ENCODE measurements around the gene LRRC42. TPM values are rescaled to one million over a fixed set of nuclear protein-coding genes. Genes with fewer than 3 reads are reported as not detected.

The LRRC42 gene
- total RNA-seq, 1 experiment from 2014 or later = 78.7 TPM

- H4K20me1 ChIP-seq (ENCODE audit: insufficient read depth) = no peaks in the 10 kb centered on the region
- peaks cover 22% of the 10 kb centered on the region; the same call in 1 of the 2 replicates for H3K9me3 ChIP-seq (ENCODE audit: insufficient read depth, low read depth)
- no peak for TF ChIP-seq EZH2 (IDR thresholded peaks at IDR 0.05; ENCODE audit: low read depth)
- TF ChIP-seq CTCF (conservative IDR thresholded peaks at IDR 0.05) = no peak
- peaks cover 17% of the 10 kb centered on the region for H3F3A ChIP-seq (ENCODE audit: insufficient read depth, low read depth)
- H3K4me3 ChIP-seq = no peak overlapping the region
- H3K36me3 ChIP-seq (ENCODE audit: low read depth) = peaks cover 42% of the 10 kb centered on the region
- peaks cover 12% of the 10 kb centered on the region for H3K79me2 ChIP-seq (ENCODE audit: low read depth)
- POLR2A ChIA-PET (ENCODE audit: unreplicated experiment) = interaction anchor here (0.7 kb wide), 1 partner anchor 9 kb away, joined by 18 read pairs; no protein-coding TSS in a partner anchor
- H3K9me2 ChIP-seq (ENCODE audit: insufficient read depth) = no peaks in the 10 kb centered on the region
- H3K27ac ChIP-seq = no peak overlapping the region
- DNase-seq = no peak
- no peaks in the 10 kb centered on the region for H3K27me3 ChIP-seq (ENCODE audit: insufficient read depth, low read depth)
- CTCF ChIA-PET = no interaction called here
- BruUV-seq (replicated peaks) = no TSS peak
- H3K4me1 ChIP-seq (replicated peaks; ENCODE audit: insufficient read depth) = peaks cover 21% of the 10 kb centered on the region
- intact Hi-C loops (cut with micrococcal nuclease; ENCODE audit: unreplicated experiment) = no loop called here
- no peak overlapping the region for H3K4me2 ChIP-seq
- no peak overlapping the region for H2AFZ ChIP-seq
These were observed 7.9 kb upstream of the LRRC42 start for GRCh38 chr1:53938136-53938830.

DNA sequence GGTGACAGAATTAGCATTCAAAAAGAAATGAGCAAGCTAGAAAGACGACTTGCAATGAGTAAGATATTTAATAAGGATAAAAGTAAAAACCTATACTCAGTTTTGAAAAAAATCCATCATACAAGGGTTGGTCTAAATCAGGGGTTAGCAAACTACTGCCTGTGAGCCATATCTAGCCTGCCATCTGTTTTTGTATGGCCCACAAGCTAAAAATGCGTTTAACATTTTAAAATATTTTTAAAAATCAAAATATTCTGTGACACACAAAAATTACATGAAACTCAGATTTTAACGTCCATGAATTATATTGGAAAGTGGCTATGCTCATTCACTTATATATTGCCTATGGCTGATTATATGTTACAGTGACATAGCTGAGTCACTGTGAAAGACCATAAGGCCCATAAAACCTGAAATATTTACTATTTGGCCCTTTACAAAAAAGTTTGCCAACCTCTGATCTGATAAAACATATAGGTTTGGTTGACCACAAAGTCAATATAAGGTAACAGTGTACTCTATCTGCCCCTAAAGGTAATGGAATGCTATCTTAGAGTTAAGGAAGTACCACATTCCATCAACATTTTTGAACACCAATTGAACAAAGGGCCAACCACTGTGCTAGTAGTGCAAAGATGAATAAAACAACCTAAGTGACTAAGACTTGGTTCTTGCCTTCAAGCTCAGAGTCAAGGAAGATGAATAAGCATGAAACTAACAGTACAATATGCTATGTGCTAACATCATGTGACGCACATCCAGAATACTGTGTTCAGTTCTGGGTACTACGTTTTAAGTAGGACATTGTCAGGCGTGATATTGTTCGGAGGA is 3.8 kb upstream of the LRRC42 start:
- BruUV-seq (replicated peaks) = no TSS peak
- Histone ChIP-seq H3K4me2 (peak overlapping the region; percentile 96), H3F3A (ENCODE audit: insufficient read depth, low read depth) (peaks cover 31% of the 10 kb centered on the region), H2AFZ (no peak overlapping the region), H3K27ac (peak overlapping the region; percentile 82), H3K4me3 (no peak overlapping the region), H3K9me3 (ENCODE audit: insufficient read depth, low read depth) (no peaks in the 10 kb centered on the region), H3K4me1 (replicated peaks; ENCODE audit: insufficient read depth) (peaks cover 42% of the 10 kb centered on the region), H3K36me3 (ENCODE audit: low read depth) (peaks cover 22% of the 10 kb centered on the region), H3K27me3 (ENCODE audit: insufficient read depth, low read depth) (no peaks in the 10 kb centered on the region), H3K79me2 (ENCODE audit: low read depth) (peaks cover 42% of the 10 kb centered on the region), H3K9me2 (ENCODE audit: insufficient read depth) (no peaks in the 10 kb centered on the region), H4K20me1 (ENCODE audit: insufficient read depth) (no peaks in the 10 kb centered on the region)
- no peak for TF ChIP-seq EZH2 (IDR thresholded peaks at IDR 0.05; ENCODE audit: low read depth)
- intact Hi-C loops (cut with micrococcal nuclease; ENCODE audit: unreplicated experiment) = loop anchor here (2.0 to 10.0 kb wide), 2 partner anchors 110 to 942 kb away; partner anchors contain the start of genes DHCR24, TCEANC2 and TMEM59
- ChIA-PET POLR2A (ENCODE audit: unreplicated experiment) (interaction anchor here (0.5 to 0.6 kb wide), 6 partner anchors 32 to 477 kb away, joined by 3 to 4 read pairs (median 3); partner anchors contain the start of gene YIPF1), CTCF (interaction anchor here (1.1 kb wide), 1 partner anchor 49 kb away, joined by 3 read pairs; no protein-coding TSS in a partner anchor)
- DNase-seq = peak in 1 of 2 experiments; percentile 98

- intact Hi-C loops (cut with micrococcal nuclease; ENCODE audit: unreplicated experiment) = loop anchor here (2.0 to 10.0 kb wide), 2 partner anchors 110 to 942 kb away; partner anchors contain the start of genes DHCR24, TCEANC2 and TMEM59
These were observed 3.1 kb upstream of the LRRC42 start for GRCh38 chr1:53943090-53943489.

More at GRCh38 chr1:53943090-53943489, 3.1 kb upstream of the LRRC42 start:
- Histone ChIP-seq H4K20me1 (ENCODE audit: insufficient read depth) (no peaks in the 10 kb centered on the region), H3K27me3 (ENCODE audit: insufficient read depth, low read depth) (no peaks in the 10 kb centered on the region), H3K4me3 (no peak overlapping the region), H2AFZ (no peak overlapping the region), H3K4me2 (peak overlapping the region; percentile 96), H3K27ac (peak overlapping the region; percentile 82), H3K79me2 (ENCODE audit: low read depth) (peaks cover 49% of the 10 kb centered on the region), H3K4me1 (replicated peaks; ENCODE audit: insufficient read depth) (peaks cover 47% of the 10 kb centered on the region), H3K9me2 (ENCODE audit: insufficient read depth) (no peaks in the 10 kb centered on the region), H3K36me3 (ENCODE audit: low read depth) (peaks cover 17% of the 10 kb centered on the region), H3K9me3 (ENCODE audit: insufficient read depth, low read depth) (no peaks in the 10 kb centered on the region), H3F3A (ENCODE audit: insufficient read depth, low read depth) (peaks cover 38% of the 10 kb centered on the region)
- ChIA-PET POLR2A (ENCODE audit: unreplicated experiment) (interaction anchor here (0.6 kb wide), 2 partner anchors 46 to 82 kb away, joined by 3 to 4 read pairs; no protein-coding TSS in a partner anchor), CTCF (no interaction called here)
- no peak for TF ChIP-seq EZH2 (IDR thresholded peaks at IDR 0.05; ENCODE audit: low read depth)
- no peak for DNase-seq
- TSS peak; percentile 34 for BruUV-seq (replicated peaks)

Measured in PC-9 (cell line).